HCT116 (cell line): ENCODE measurements around the gene TMEM260. TPM values are rescaled to one million over a fixed set of nuclear protein-coding genes. Genes with fewer than 3 reads are reported as not detected.

Source experiments
- ATAC-seq: fragments of 200-7000 bp; cut with Tn5 transposase; 2 replicates; pipeline ENCODE4 v1.9.1; 2020; ENCODE audit warnings: mild to moderate bottlenecking, moderate library complexity
- BruUV-seq: library from RNA; stranded (reverse); fragments of 400-500 nt; replicated peaks from 2 replicates; lab custom pipeline; 2021; lab: Mats Ljungman, UMichigan
- CTCF ChIA-PET: fragments of 300-600 bp; sonication (Branson Sonifier 250); formaldehyde crosslinking; loops from one replicate; lab custom pipeline; 2021; ENCODE audit warnings: antibody characterized with exemption; lab: Charles Lee
- POLR2A ChIA-PET: fragments of 300-600, 350-600 bp; sonication (Branson Sonifier 250); formaldehyde crosslinking; loops from one replicate; lab custom pipeline; 2021; ENCODE audit warnings: antibody characterized with exemption; lab: Charles Lee
- RAD21 ChIA-PET, 2 experiments: fragments of 300-600 bp; sonication (Branson Sonifier 250); formaldehyde crosslinking; loops; one replicate each; lab custom pipeline; 2023; ENCODE audit warnings: low total read pairs in 2 of 2; ENCODE audit not compliant: uncharacterized antibody in 2 of 2, unreplicated experiment in 2 of 2, low non-redundant PET in 1 of 2; lab: Charles Lee
- DNase-seq: peaks from one replicate; pipeline ENCODE4 v3.0.0-alpha.2; 2010; ENCODE audit warnings: low read depth, low spot score
- H2AFZ ChIP-seq: fragments of 200-600 bp; shearing (Covaris generic), sonication (generic); 2 replicates; pipeline ENCODE4 v1.6.1; 2017; ENCODE audit warnings: low read depth, mixed run types, mixed read lengths, antibody characterized with exemption, low read length; ENCODE audit not compliant: poor library complexity, severe bottlenecking
- H3K27ac ChIP-seq: 2 replicates; pipeline ENCODE4 v1.5.1; 2012; ENCODE audit warnings: low read depth, low read length
- H3K27me3 ChIP-seq: fragments of 200-600 bp; sonication (generic); 2 replicates; pipeline ENCODE4 v1.6.1; 2016; ENCODE audit warnings: mixed run types, low read length, mixed read lengths; ENCODE audit not compliant: insufficient read depth
- H3K36me3 ChIP-seq, 2 experiments: fragments of 200-500 bp in 1 of 2; fragments of 200-600 bp in 1 of 2; sonication (Bioruptor generic) in 1 of 2; sonication (generic) in 1 of 2; 2 replicates each; pipeline versions ENCODE4 v1.5.1 to v1.6.1; 2014 to 2016; ENCODE audit warnings: low read length in 2 of 2, inconsistent platforms in 1 of 2, mixed read lengths in 1 of 2, mixed run types in 1 of 2; ENCODE audit not compliant: insufficient read depth in 2 of 2, control insufficient read depth in 1 of 2
- H3K4me1 ChIP-seq, 2 experiments: fragments of 200-600 bp in 1 of 2; sonication (generic) in 1 of 2; 2 replicates each; pipeline versions ENCODE4 v1.5.1 to v1.6.1; 2012 to 2017; ENCODE audit warnings: low read length in 2 of 2, inconsistent platforms in 1 of 2, mild to moderate bottlenecking in 1 of 2, mixed read lengths in 1 of 2, mixed run types in 1 of 2, moderate library complexity in 1 of 2; ENCODE audit not compliant: insufficient read depth in 2 of 2, control insufficient read depth in 1 of 2
- H3K4me2 ChIP-seq: fragments of 200-600 bp; sonication (generic); 2 replicates; pipeline ENCODE4 v1.6.1; 2017; ENCODE audit warnings: mixed run types, low read length, mixed read lengths
- H3K4me3 ChIP-seq, 2 experiments: fragments of 200-600 bp in 1 of 2; sonication (generic) in 1 of 2; replicated peaks in 1 of 2; 2 replicates each; pipeline ENCODE4 v1.5.1; 2011 to 2016; ENCODE audit warnings: low read length in 2 of 2, control low read depth in 1 of 2, low read depth in 1 of 2, mild to moderate bottlenecking in 1 of 2, mixed read lengths in 1 of 2, mixed run types in 1 of 2
- H3K79me2 ChIP-seq: fragments of 200-600 bp; sonication (generic); 2 replicates; pipeline ENCODE4 v1.6.1; 2017; ENCODE audit warnings: mild to moderate bottlenecking, mixed run types, low read length, moderate library complexity, mixed read lengths; ENCODE audit not compliant: insufficient read depth
- H3K9ac ChIP-seq: fragments of 200-600 bp; sonication (generic); 2 replicates; pipeline ENCODE4 v1.6.1; 2016; ENCODE audit warnings: low read length, mixed read lengths
- H3K9me2 ChIP-seq: fragments of 200-600 bp; sonication (generic), shearing (Covaris generic); 2 replicates; pipeline ENCODE4 v1.6.1; 2017; ENCODE audit warnings: mixed run types, mild to moderate bottlenecking, moderate library complexity; ENCODE audit not compliant: insufficient read depth
- H3K9me3 ChIP-seq, 2 experiments: fragments of 200-500 bp in 1 of 2; fragments of 200-600 bp in 1 of 2; sonication (Bioruptor generic) in 1 of 2; sonication (generic) in 1 of 2; 2 replicates each; pipeline ENCODE4 v1.6.1; 2014 to 2017; ENCODE audit warnings: low read length in 2 of 2, mixed read lengths in 2 of 2, inconsistent platforms in 1 of 2, low read depth in 1 of 2, mild to moderate bottlenecking in 1 of 2, mixed run types in 1 of 2, moderate library complexity in 1 of 2; ENCODE audit not compliant: control insufficient read depth in 1 of 2, insufficient read depth in 1 of 2
- H4K20me1 ChIP-seq: fragments of 200-600 bp; sonication (generic), shearing (Covaris generic); 2 replicates; pipeline ENCODE4 v1.6.1; 2017; ENCODE audit warnings: mixed run types, mild to moderate bottlenecking, moderate library complexity; ENCODE audit not compliant: insufficient read depth
- CEBPB ChIP-seq: IDR thresholded peaks from 2 replicates; pipeline ENCODE4 v1.6.1; 2012; ENCODE audit warnings: low read depth
- EGR1 ChIP-seq: IDR thresholded peaks from 2 replicates; pipeline ENCODE4 v1.6.1; 2012; ENCODE audit warnings: low read depth
- EZH2phosphoT487 ChIP-seq: fragments of 200-600 bp; IDR thresholded peaks from 2 replicates; pipeline ENCODE4 v1.6.1; 2018; ENCODE audit warnings: antibody characterized with exemption, borderline replicate concordance
- JUND ChIP-seq: IDR thresholded peaks from 2 replicates; pipeline ENCODE4 v1.6.1; 2012
- POLR2A ChIP-seq: IDR thresholded peaks from 2 replicates; pipeline ENCODE4 v1.7.0; 2011; ENCODE audit warnings: borderline replicate concordance; ENCODE audit not compliant: insufficient read depth, insufficient read length; ENCODE audit errors: extremely low read depth
- POLR2AphosphoS5 ChIP-seq: IDR thresholded peaks from 2 replicates; pipeline ENCODE4 v1.6.1; 2011; ENCODE audit warnings: mild to moderate bottlenecking, low read depth, low read length, moderate library complexity
- RAD21 ChIP-seq: IDR thresholded peaks from 2 replicates; pipeline ENCODE4 v1.6.1; 2012; ENCODE audit warnings: low read depth, mild to moderate bottlenecking
- SIN3A ChIP-seq: IDR thresholded peaks from 2 replicates; pipeline ENCODE4 v1.6.1; 2012; ENCODE audit warnings: low read depth
- SP1 ChIP-seq: IDR thresholded peaks from 2 replicates; pipeline ENCODE4 v1.6.1; 2012; ENCODE audit warnings: low read depth
- SRF ChIP-seq: IDR thresholded peaks from 2 replicates; pipeline ENCODE4 v1.6.1; 2012; ENCODE audit warnings: low read depth
- TCF7L2 ChIP-seq: IDR thresholded peaks from 2 replicates; pipeline ENCODE4 v1.7.0; 2011; ENCODE audit warnings: borderline replicate concordance, inconsistent platforms; ENCODE audit not compliant: insufficient read depth, insufficient read length; ENCODE audit errors: extremely low read depth
- YY1 ChIP-seq: IDR thresholded peaks from 2 replicates; pipeline ENCODE4 v1.6.1; 2011; ENCODE audit warnings: low read length, low read depth, moderate library complexity, mild to moderate bottlenecking; ENCODE audit not compliant: insufficient replicate concordance; ENCODE audit errors: extremely low read depth
- ZFX ChIP-seq: fragments of 450-650 bp; IDR thresholded peaks from 2 replicates; pipeline ENCODE4 v1.6.1; 2017
- intact Hi-C: fragments of 100-400 bp; cut with micrococcal nuclease; formaldehyde crosslinking; loops from 2 replicates; pipeline ENCODE4 v1.10.0; 2022
- total RNA-seq: library from RNA; stranded (reverse); gene quantifications from one replicate; pipeline ENCODE4 v1.2.1, GENCODE V29; 2021; ENCODE audit not compliant: unreplicated experiment
- TF ChIP-seq, protein P1 (sequence below): IDR thresholded peaks from 2 replicates; pipeline ENCODE4 v1.6.1; 2012
- TF ChIP-seq, protein P2 (sequence below), 3 experiments: fragments of 200-600 bp in 1 of 3; sonication (generic) in 1 of 3; IDR thresholded peaks in 2 of 3; conservative IDR thresholded peaks in 1 of 3; 2 replicates each; pipeline ENCODE4 v1.5.1; 2012 to 2017; ENCODE audit warnings: low read depth in 2 of 3, low read length in 2 of 3, antibody characterized with exemption in 1 of 3, borderline replicate concordance in 1 of 3, control low read depth in 1 of 3, mild to moderate bottlenecking in 1 of 3, mixed read lengths in 1 of 3, mixed run types in 1 of 3, moderate library complexity in 1 of 3; ENCODE audit not compliant: insufficient read depth in 1 of 3
- TF ChIP-seq, protein P3 (sequence below): IDR thresholded peaks from 2 replicates; pipeline ENCODE4 v1.6.1; 2012; ENCODE audit warnings: low read depth
- TF ChIP-seq, protein P4 (sequence below): IDR thresholded peaks from 2 replicates; pipeline ENCODE4 v1.6.1; 2012

The TMEM260 gene
- total RNA-seq, 1 experiment from 2014 or later, result 12.5 TPM

DNA sequence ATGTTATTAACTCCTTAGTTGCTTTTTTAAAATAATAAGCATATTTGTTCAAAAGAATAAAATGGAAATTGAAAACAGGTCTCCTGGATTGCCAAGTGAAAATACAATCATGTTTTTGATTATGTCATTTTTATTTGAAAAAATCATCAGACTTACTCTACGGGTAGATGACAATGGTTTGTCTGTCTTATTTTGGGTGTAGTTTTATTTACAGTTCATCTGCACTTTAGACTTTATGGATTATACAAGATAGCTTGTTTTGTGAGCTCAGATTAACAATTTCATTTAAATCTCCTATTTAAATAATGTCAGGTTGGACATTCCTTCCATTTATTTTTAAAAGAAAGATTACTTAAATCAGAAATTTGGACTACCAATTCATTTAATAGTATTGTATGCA, 14.8 kb downstream of the TMEM260 start:
- POLR2A ChIA-PET, result no interaction called here
- no TSS peak for BruUV-seq
- intact Hi-C loops, result no loop called here
- H3K36me3 ChIP-seq, result no peaks in the 10 kb centered on the region
- H3K9ac ChIP-seq, result no peak overlapping the region
- TF ChIP-seq POLR2A (no peak), CEBPB (no peak), RAD21 (no peak), SRF (no peak), EGR1 (no peak), YY1 (no peak), SP1 (no peak), EZH2phosphoT487 (no peak), JUND (no peak), TCF7L2 (no peak), POLR2AphosphoS5 (no peak), ZFX (no peak), SIN3A (no peak)
- TF ChIP-seq, protein P1, sequence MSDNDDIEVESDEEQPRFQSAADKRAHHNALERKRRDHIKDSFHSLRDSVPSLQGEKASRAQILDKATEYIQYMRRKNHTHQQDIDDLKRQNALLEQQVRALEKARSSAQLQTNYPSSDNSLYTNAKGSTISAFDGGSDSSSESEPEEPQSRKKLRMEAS, result no peak
- TF ChIP-seq, protein P2, sequence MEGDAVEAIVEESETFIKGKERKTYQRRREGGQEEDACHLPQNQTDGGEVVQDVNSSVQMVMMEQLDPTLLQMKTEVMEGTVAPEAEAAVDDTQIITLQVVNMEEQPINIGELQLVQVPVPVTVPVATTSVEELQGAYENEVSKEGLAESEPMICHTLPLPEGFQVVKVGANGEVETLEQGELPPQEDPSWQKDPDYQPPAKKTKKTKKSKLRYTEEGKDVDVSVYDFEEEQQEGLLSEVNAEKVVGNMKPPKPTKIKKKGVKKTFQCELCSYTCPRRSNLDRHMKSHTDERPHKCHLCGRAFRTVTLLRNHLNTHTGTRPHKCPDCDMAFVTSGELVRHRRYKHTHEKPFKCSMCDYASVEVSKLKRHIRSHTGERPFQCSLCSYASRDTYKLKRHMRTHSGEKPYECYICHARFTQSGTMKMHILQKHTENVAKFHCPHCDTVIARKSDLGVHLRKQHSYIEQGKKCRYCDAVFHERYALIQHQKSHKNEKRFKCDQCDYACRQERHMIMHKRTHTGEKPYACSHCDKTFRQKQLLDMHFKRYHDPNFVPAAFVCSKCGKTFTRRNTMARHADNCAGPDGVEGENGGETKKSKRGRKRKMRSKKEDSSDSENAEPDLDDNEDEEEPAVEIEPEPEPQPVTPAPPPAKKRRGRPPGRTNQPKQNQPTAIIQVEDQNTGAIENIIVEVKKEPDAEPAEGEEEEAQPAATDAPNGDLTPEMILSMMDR (IDR thresholded peaks at IDR 0.05 in 2 of 3, conservative IDR thresholded peaks at IDR 0.05 in 1 of 3; ENCODE audit: borderline replicate concordance in 1 of 3, insufficient read depth in 1 of 3, low read depth in 2 of 3, low read length in 2 of 3), result no peak
- TF ChIP-seq, protein P3, sequence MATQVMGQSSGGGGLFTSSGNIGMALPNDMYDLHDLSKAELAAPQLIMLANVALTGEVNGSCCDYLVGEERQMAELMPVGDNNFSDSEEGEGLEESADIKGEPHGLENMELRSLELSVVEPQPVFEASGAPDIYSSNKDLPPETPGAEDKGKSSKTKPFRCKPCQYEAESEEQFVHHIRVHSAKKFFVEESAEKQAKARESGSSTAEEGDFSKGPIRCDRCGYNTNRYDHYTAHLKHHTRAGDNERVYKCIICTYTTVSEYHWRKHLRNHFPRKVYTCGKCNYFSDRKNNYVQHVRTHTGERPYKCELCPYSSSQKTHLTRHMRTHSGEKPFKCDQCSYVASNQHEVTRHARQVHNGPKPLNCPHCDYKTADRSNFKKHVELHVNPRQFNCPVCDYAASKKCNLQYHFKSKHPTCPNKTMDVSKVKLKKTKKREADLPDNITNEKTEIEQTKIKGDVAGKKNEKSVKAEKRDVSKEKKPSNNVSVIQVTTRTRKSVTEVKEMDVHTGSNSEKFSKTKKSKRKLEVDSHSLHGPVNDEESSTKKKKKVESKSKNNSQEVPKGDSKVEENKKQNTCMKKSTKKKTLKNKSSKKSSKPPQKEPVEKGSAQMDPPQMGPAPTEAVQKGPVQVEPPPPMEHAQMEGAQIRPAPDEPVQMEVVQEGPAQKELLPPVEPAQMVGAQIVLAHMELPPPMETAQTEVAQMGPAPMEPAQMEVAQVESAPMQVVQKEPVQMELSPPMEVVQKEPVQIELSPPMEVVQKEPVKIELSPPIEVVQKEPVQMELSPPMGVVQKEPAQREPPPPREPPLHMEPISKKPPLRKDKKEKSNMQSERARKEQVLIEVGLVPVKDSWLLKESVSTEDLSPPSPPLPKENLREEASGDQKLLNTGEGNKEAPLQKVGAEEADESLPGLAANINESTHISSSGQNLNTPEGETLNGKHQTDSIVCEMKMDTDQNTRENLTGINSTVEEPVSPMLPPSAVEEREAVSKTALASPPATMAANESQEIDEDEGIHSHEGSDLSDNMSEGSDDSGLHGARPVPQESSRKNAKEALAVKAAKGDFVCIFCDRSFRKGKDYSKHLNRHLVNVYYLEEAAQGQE, result no peak
- TF ChIP-seq, protein P4, sequence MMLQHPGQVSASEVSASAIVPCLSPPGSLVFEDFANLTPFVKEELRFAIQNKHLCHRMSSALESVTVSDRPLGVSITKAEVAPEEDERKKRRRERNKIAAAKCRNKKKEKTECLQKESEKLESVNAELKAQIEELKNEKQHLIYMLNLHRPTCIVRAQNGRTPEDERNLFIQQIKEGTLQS, result no peak
- ATAC-seq (no peak), DNase-seq (no peak)
- RAD21 ChIA-PET, result no interaction called here
- CTCF ChIA-PET, result no interaction called here
- H3K9me2 ChIP-seq, result no peaks in the 10 kb centered on the region
- H3K79me2 ChIP-seq, result no peaks in the 10 kb centered on the region
- no peaks in the 10 kb centered on the region for H3K4me1 ChIP-seq
- no peak overlapping the region for H3K4me3 ChIP-seq
- H2AFZ ChIP-seq, result no peak overlapping the region
- H4K20me1 ChIP-seq, result no peaks in the 10 kb centered on the region
- H3K4me2 ChIP-seq, result no peak overlapping the region
- H3K27me3 ChIP-seq, result no peaks in the 10 kb centered on the region
- H3K27ac ChIP-seq, result no peak overlapping the region
- H3K9me3 ChIP-seq, result no peaks in the 10 kb centered on the region
